T-helper 1 cell treated with Interleukin-12 subunit alpha and Interleukin-12 subunit beta and Interleukin-4 antibody, amounts not matched to agents 30 ng/mL and 1 ng/mL, for 36 hours (primary cell): ENCODE results near the gene ZNF415. TPM values are rescaled to one million over a fixed set of nuclear protein-coding genes. Genes with fewer than 3 reads are reported as not detected.
"Not testable (repeated sequence)": the region's sequence is repeated elsewhere in the genome, so short reads cannot be mapped to it uniquely, and the experiment has no call there.

ENCODE experiments used
- intact Hi-C: fragments of 100-400 bp; cut with micrococcal nuclease; formaldehyde crosslinking; loops from one replicate; pipeline ENCODE4 v1.15.1; 2024
- total RNA-seq: library from RNA; stranded (reverse); gene quantifications from 2 replicates; pipeline ENCODE4 v1.2.3, GENCODE V29; 2022

Gene ZNF415
- total RNA-seq, result 0.34 and 1.0 TPM in 2 replicates

- intact Hi-C loops, result no loop called here
Observed at GRCh38 chr19:53132141-53132991, at the start of gene ZNF415. Gene ZNF415 (minus strand): TSS chr19:53132910. CDS start chr19:53122676, 10,234 bp downstream.

GRCh38 chr19:53182202-53182601 is 49.5 kb upstream of the ZNF415 start:
- intact Hi-C loops, result no loop called here

GRCh38 chr19:53177986-53178385 is 45.3 kb upstream of the ZNF415 start:
- intact Hi-C loops, result no loop called here

GRCh38 chr19:53172889-53173288 is 40.2 kb upstream of the ZNF415 start:
- intact Hi-C loops, result no loop called here

- intact Hi-C loops, result no loop called here
Observed at GRCh38 chr19:53165691-53166091, 33.0 kb upstream of the ZNF415 start.

GRCh38 chr19:53161123-53161522 is 28.4 kb upstream of the ZNF415 start:
- intact Hi-C loops, result no loop called here

- intact Hi-C loops, result no loop called here
Observed at GRCh38 chr19:53160350-53160749, 27.6 kb upstream of the ZNF415 start.

- intact Hi-C loops, result loop anchor here (1.0 to 5.0 kb wide), 2 partner anchors 39 to 371 kb away; partner anchors contain the start of gene ZNF600
Observed at GRCh38 chr19:53158119-53158656, 25.5 kb upstream of the ZNF415 start.

GRCh38 chr19:53157626-53158025 is 24.9 kb upstream of the ZNF415 start:
- intact Hi-C loops, result loop anchor here (1.0 to 5.0 kb wide), 2 partner anchors 40 to 370 kb away; partner anchors contain the start of gene ZNF600

- intact Hi-C loops, result loop anchor here (5.0 kb wide), 1 partner anchor 370 kb away; the partner anchor contains the start of gene ZNF600
Observed at GRCh38 chr19:53156850-53157249, 24.1 kb upstream of the ZNF415 start.

- intact Hi-C loops, result no loop called here
Observed at GRCh38 chr19:53147645-53148044, 14.9 kb upstream of the ZNF415 start.

- intact Hi-C loops, result no loop called here
Observed at GRCh38 chr19:53140351-53140750, 7.6 kb upstream of the ZNF415 start.

- intact Hi-C loops, result no loop called here
Observed at GRCh38 chr19:53136432-53136831, 3.7 kb upstream of the ZNF415 start.

- intact Hi-C loops, result no loop called here
Observed at GRCh38 chr19:53131727-53132126, 983 bp downstream of the ZNF415 start.

- intact Hi-C loops, result no loop called here
Observed at GRCh38 chr19:53131085-53131590, 1.6 kb downstream of the ZNF415 start.

GRCh38 chr19:53130506-53130905 is 2.2 kb downstream of the ZNF415 start:
- intact Hi-C loops, result no loop called here

GRCh38 chr19:53126733-53127526 is 5.8 kb downstream of the ZNF415 start:
- intact Hi-C loops, result not testable (repeated sequence)

GRCh38 chr19:53123400-53123799 is 9.3 kb downstream of the ZNF415 start:
- intact Hi-C loops, result no loop called here

GRCh38 chr19:53112286-53112685 is 20.4 kb downstream of the ZNF415 start:
- intact Hi-C loops, result no loop called here

- intact Hi-C loops, result no loop called here
Observed at GRCh38 chr19:53109527-53109926, 23.2 kb downstream of the ZNF415 start.
